Breast epithelium (tissue), 4 donors: ENCODE results near the gene KPTN. TPM values are rescaled to one million over a fixed set of nuclear protein-coding genes. Genes with fewer than 3 reads are reported as not detected.

Source experiments
- DNase-seq, 2 donors: peaks; one replicate each; pipeline ENCODE4 v3.0.0-alpha.2; 2019; ENCODE audit warnings: low spot score in 2 of 2
- H3K27ac ChIP-seq, 2 donors: fragments of 200-600 bp; sonication (generic) in 1 of 2; one replicate each; pipeline ENCODE4 v1.5.1; 2016 to 2019; ENCODE audit warnings: mild to moderate bottlenecking in 1 of 2
- H3K27me3 ChIP-seq, 2 donors: fragments of 200-600 bp; sonication (generic) in 1 of 2; one replicate each; pipeline versions ENCODE4 v1.5.1 to v1.6.0; 2017 to 2019; ENCODE audit warnings: control low read depth in 1 of 2, mild to moderate bottlenecking in 1 of 2
- H3K36me3 ChIP-seq: fragments of 200-600 bp; one replicate; pipeline ENCODE4 v1.5.1; 2019
- H3K4me1 ChIP-seq, 2 donors: fragments of 200-600 bp; sonication (generic); one replicate each; pipeline ENCODE4 v1.5.1; 2016 to 2019; ENCODE audit warnings: control low read depth in 1 of 2
- H3K4me3 ChIP-seq, 3 donors: fragments of 200-600 bp; sonication (generic); 1 replicate in 2 of 3; 2 replicates in 1 of 3; pipeline ENCODE4 v1.5.1; 2016 to 2019; ENCODE audit warnings: mild to moderate bottlenecking in 3 of 3, moderate library complexity in 2 of 3
- H3K9me3 ChIP-seq, 2 donors: fragments of 200-600 bp; sonication (generic) in 1 of 2; one replicate each; pipeline ENCODE4 v1.5.1; 2016 to 2019; ENCODE audit warnings: control low read depth in 1 of 2
- CTCF ChIP-seq, 3 donors: fragments of 450-650 bp; IDR thresholded peaks; one replicate each; pipeline ENCODE4 v1.5.1; 2016 to 2017; ENCODE audit warnings: antibody characterized with exemption in 3 of 3, mild to moderate bottlenecking in 3 of 3, moderate library complexity in 3 of 3
- POLR2A ChIP-seq: fragments of 450-650 bp; IDR thresholded peaks from one replicate; pipeline ENCODE4 v1.6.1; 2016; ENCODE audit warnings: antibody characterized with exemption, mild to moderate bottlenecking, moderate library complexity
- POLR2AphosphoS5 ChIP-seq, 3 donors: sonication (generic); formaldehyde crosslinking; IDR thresholded peaks; one replicate each; pipeline ENCODE4 v1.6.1; 2017; ENCODE audit warnings: antibody characterized with exemption in 3 of 3
- intact Hi-C: fragments of 100-400 bp; cut with DNase I; formaldehyde crosslinking; loops from one replicate; pipeline ENCODE4 v1.15.1; 2023; ENCODE audit warnings: low total_unique reads
- total RNA-seq, 3 donors: library from RNA; depleted of rRNA; stranded (reverse); fragments of >200 nt; gene quantifications; one replicate each; pipeline ENCODE4 v1.1.0, GENCODE V29; 2016

The KPTN gene
- total RNA-seq, 3 donors from 2014 or later: 4.6 to 6.6 (median 6.3) TPM

- Histone ChIP-seq H3K4me3 (no peak overlapping the region), H3K27ac (no peak overlapping the region), H3K27me3 (no peaks in the 10 kb centered on the region), H3K9me3 (no peaks in the 10 kb centered on the region), H3K36me3 (no peaks in the 10 kb centered on the region), H3K4me1 (peaks cover 4 to 8% of the 10 kb centered on the region in 2 donors)
- intact Hi-C loops: no loop called here
- no peak for DNase-seq
- TF ChIP-seq POLR2A (no peak), CTCF (IDR thresholded peaks at IDR 0.05) (no peak), POLR2AphosphoS5 (IDR thresholded peaks at IDR 0.05) (no peak)
Observed at GRCh38 chr19:47494729-47495128, 10.7 kb upstream of the KPTN start.

- peaks cover 4 to 8% of the 10 kb centered on the region in 2 donors for H3K4me1 ChIP-seq
- DNase-seq: no peak
- H3K27me3 ChIP-seq: no peaks in the 10 kb centered on the region
- no peaks in the 10 kb centered on the region for H3K36me3 ChIP-seq
- no peak overlapping the region for H3K27ac ChIP-seq
- intact Hi-C loops: no loop called here
- TF ChIP-seq POLR2A: no peak
- TF ChIP-seq POLR2AphosphoS5 (IDR thresholded peaks at IDR 0.05): no peak
- no peak for TF ChIP-seq CTCF (IDR thresholded peaks at IDR 0.05)
- H3K9me3 ChIP-seq: no peaks in the 10 kb centered on the region
- no peak overlapping the region for H3K4me3 ChIP-seq
Observed at GRCh38 chr19:47494211-47494547, 10.2 kb upstream of the KPTN start.

- Histone ChIP-seq H3K27ac (no peak overlapping the region), H3K4me3 (no peak overlapping the region)
- intact Hi-C loops: no loop called here
Observed at GRCh38 chr19:47493378-47494210, 9.6 kb upstream of the KPTN start.

GRCh38 chr19:47492571-47493377 lies 8.8 kb upstream of the KPTN start:
- Histone ChIP-seq H3K36me3 (no peaks in the 10 kb centered on the region), H3K4me1 (peaks cover 4 to 8% of the 10 kb centered on the region in 2 donors), H3K4me3 (no peak overlapping the region), H3K27me3 (no peaks in the 10 kb centered on the region), H3K27ac (no peak overlapping the region), H3K9me3 (no peaks in the 10 kb centered on the region)
- intact Hi-C loops: no loop called here
- DNase-seq: no peak
- TF ChIP-seq POLR2AphosphoS5 (IDR thresholded peaks at IDR 0.05): no peak
- no peak for TF ChIP-seq CTCF (IDR thresholded peaks at IDR 0.05)
- no peak for TF ChIP-seq POLR2A

More at GRCh38 chr19:47493378-47494210, 9.6 kb upstream of the KPTN start:
- TF ChIP-seq POLR2AphosphoS5 (IDR thresholded peaks at IDR 0.05) (no peak), CTCF (IDR thresholded peaks at IDR 0.05) (no peak), POLR2A (no peak)
- Histone ChIP-seq H3K36me3 (no peaks in the 10 kb centered on the region), H3K27me3 (no peaks in the 10 kb centered on the region), H3K9me3 (no peaks in the 10 kb centered on the region), H3K4me1 (peaks cover 4 to 8% of the 10 kb centered on the region in 2 donors)
- no peak for DNase-seq

- DNase-seq: no peak
- no peak for TF ChIP-seq POLR2A
- TF ChIP-seq POLR2AphosphoS5 (IDR thresholded peaks at IDR 0.05): no peak
- TF ChIP-seq CTCF (IDR thresholded peaks at IDR 0.05): no peak
- Histone ChIP-seq H3K36me3 (no peaks in the 10 kb centered on the region), H3K27me3 (no peaks in the 10 kb centered on the region), H3K27ac (no peak overlapping the region), H3K4me3 (no peak overlapping the region), H3K9me3 (no peaks in the 10 kb centered on the region), H3K4me1 (peaks cover 1 to 5% of the 10 kb centered on the region in 2 donors)
- intact Hi-C loops: no loop called here
Observed at GRCh38 chr19:47492137-47492533, 8.1 kb upstream of the KPTN start.
